Stimulated activated CD4-positive, alpha-beta T cell treated with anti-CD3 and anti-CD28 coated beads, TNF-alpha, amount 100 ng/mL, for 24 hours (primary cell): ENCODE measurements around the gene BDKRB2.
A peak's percentile ranks its signal among the peaks of the same experiment; 100 is the strongest.

Source experiments
- DNase-seq, 3 experiments: peaks; one replicate each; pipeline ENCODE4 v3.0.0-alpha.2; 2020; ENCODE audit warnings: low read depth in 3 of 3

Gene BDKRB2

GRCh38 chr14:96270565-96271420, 66.2 kb downstream of the BDKRB2 start:
- DNase-seq: no peak

- DNase-seq: no peak
Measured at GRCh38 chr14:96271421-96271762, 66.8 kb downstream of the BDKRB2 start.

GRCh38 chr14:96272777-96273473, 68.3 kb downstream of the BDKRB2 start:
- no peak for DNase-seq

GRCh38 chr14:96273629-96274028, 69.0 kb downstream of the BDKRB2 start:
- DNase-seq: no peak

DNA sequence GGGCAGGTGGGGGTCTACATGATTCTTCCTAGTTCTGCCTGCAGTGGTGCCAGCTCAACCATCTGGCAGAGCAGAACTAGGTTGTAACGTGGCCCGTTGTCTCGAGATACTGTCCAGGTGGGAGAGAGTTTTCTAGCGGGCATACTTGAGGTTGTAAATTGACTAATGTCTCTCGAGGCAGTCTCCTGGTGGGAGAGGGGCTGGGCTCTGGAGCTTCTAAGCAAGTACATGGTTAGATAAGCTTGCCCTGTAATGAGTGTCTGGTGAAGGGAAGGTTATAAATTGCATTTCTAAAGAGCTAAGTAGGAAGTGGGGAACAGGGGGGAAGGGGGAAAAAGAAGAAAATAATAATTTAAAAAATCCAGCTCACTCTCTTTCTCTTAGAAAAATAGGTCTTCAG, 69.5 kb downstream of the BDKRB2 start:
- no peak for DNase-seq

GRCh38 chr14:96274543-96274942, 69.9 kb downstream of the BDKRB2 start:
- DNase-seq: no peak

GRCh38 chr14:96275177-96276112, 70.8 kb downstream of the BDKRB2 start:
- DNase-seq: peak; percentile 46 to 67 (median 56)

DNA sequence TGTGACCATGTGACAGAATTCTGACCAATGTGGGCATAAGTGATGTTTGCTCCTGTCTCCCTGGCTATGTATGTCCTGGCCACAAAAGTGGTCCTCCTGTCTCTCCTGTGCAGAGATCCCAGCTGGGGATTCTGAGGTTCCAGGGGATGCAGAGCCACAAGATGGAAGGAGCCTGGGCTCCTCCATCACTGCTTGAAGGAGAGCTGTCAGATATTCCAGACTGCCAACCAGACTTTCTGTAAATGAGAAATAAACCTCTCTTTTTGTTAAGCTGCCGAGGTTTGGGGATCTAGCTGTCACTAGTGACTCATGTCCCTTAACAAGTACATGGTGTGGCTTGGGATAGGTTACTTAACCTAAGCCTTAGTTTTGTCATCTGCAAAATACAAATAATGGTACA, 73.3 kb downstream of the BDKRB2 start:
- DNase-seq: no peak

GRCh38 chr14:96279564-96279963, 74.9 kb downstream of the BDKRB2 start:
- DNase-seq: no peak

DNA sequence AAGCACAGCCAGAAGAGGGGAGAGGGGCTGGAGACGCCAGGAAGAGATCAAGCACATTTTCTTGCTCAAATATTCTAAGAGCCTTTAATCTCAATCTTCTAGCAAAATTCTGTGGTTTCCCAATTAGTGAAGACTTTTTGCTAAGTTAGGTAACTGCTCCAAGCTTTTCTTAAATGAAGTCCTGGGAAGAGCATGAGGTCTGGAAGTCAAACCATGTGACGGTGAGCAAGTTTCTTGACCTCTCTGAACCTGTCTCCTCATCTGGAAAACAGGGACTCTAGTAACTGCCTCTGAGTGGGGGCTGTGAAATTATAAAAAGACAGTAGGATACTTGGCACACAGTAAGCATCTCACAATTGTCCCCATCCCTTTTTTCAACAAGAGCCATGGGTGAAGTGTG, 75.5 kb downstream of the BDKRB2 start:
- no peak for DNase-seq

GRCh38 chr14:96281486-96281885, 76.8 kb downstream of the BDKRB2 start:
- no peak for DNase-seq

GRCh38 chr14:96284008-96284407, 79.4 kb downstream of the BDKRB2 start:
- DNase-seq: no peak

DNA sequence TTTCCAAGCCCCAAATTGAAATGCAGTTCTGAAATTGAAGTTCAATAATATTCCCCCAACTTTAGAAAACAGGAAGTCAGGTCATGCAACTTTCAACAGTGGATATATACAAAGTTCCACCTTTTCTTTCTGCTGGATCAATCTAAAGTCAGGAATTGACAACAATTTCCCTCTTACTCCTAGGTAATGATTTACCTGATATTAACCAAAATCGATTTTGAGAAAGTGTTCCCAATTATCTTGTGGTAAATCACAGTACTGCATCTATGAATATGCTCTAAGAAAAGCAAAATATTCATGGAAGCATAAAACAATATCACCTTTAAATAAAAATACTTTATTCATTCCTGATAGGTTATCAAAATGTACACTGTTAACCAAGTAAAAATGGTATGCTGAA, 79.8 kb downstream of the BDKRB2 start:
- DNase-seq: no peak

GRCh38 chr14:96285667-96286066, 81.0 kb downstream of the BDKRB2 start:
- no peak for DNase-seq

DNA sequence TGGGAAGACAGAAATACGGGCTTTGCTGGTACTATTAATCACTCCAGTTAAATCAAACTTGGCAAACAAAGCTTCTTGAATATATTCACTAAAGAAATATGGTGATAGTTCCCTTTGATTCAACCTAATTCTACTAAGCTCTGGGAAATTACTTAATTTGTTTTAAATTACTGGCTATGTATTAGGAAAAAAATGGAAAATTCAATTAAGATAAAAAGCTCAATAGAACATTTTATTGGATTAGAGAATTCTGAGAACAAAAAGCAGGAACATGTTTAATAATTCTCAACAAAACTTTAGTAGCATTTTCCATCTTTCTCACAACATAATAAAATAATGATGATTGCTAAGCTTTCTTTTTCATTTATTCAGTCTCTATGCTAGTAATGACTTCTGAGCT, 81.6 kb downstream of the BDKRB2 start:
- no peak for DNase-seq

DNA sequence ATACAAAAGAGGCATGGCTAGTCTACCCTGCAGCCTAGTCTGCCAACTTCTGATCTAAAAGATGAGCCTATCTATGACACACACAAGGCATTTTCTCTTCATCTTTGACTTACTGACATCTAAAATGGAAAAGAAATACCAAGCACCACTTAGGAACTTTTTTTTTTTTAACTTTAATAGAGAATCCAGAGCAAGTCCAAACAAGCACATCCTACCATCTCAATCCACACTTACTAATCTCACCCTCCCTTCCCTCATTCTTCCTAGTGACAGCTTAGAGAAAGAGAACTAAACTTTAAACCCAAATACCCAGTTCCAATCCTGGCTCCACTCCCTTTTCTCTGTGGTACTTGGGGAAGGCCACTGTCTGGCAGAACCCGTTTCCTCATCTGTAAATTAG, 83.2 kb downstream of the BDKRB2 start:
- no peak for DNase-seq
